HUES64 (cell line): ENCODE measurements around the gene PHETA1. TPM values are rescaled to one million over a fixed set of nuclear protein-coding genes. Genes with fewer than 3 reads are reported as not detected.

Experiments used
- H3K27ac ChIP-seq: 2 replicates; pipeline ENCODE4 v1.7.0; 2013; ENCODE audit warnings: low read depth, low read length, inconsistent platforms
- H3K27me3 ChIP-seq: 2 replicates; pipeline ENCODE4 v1.6.1; 2013; ENCODE audit warnings: mild to moderate bottlenecking, low read length; ENCODE audit not compliant: insufficient read depth
- H3K36me3 ChIP-seq: 2 replicates; pipeline ENCODE4 v1.6.1; 2013; ENCODE audit warnings: mild to moderate bottlenecking, low read length; ENCODE audit not compliant: insufficient read depth
- H3K4me1 ChIP-seq: 2 replicates; pipeline ENCODE4 v1.6.1; 2013; ENCODE audit warnings: mild to moderate bottlenecking, low read length, moderate library complexity; ENCODE audit not compliant: insufficient read depth
- H3K4me3 ChIP-seq: 2 replicates; pipeline ENCODE4 v1.5.1; 2013; ENCODE audit warnings: mild to moderate bottlenecking, low read length, moderate library complexity
- H3K9ac ChIP-seq: 2 replicates; pipeline ENCODE4 v1.6.1; 2013; ENCODE audit warnings: mild to moderate bottlenecking, low read depth, low read length
- H3K9me3 ChIP-seq: 2 replicates; pipeline ENCODE4 v1.6.1; 2013; ENCODE audit warnings: low read depth, low read length; ENCODE audit not compliant: insufficient read depth
- WGBS: fragments of 150-250, 120-280 bp; methylation state at CpG from one replicate; pipeline ENCODE4 v1.1.7; 2013; ENCODE audit warnings: missing lambda C conversion rate; 5-methylcytosine and 5-hydroxymethylcytosine counted together
- polyA plus RNA-seq, 2 experiments: library from polyadenylated mRNA; stranded (reverse); fragments of 50-300 nt; gene quantifications; one replicate each; pipeline ENCODE4 v1.2.3, GENCODE V29; 2013

Gene PHETA1
- 6.7 TPM for polyA plus RNA-seq (2013, experiment 1 of 2)
- polyA plus RNA-seq (2013, experiment 2 of 2): 9.0 TPM

- under 1% methylated on average over 72 of the region's 72 CpGs for WGBS
- no peak within 1 kb of the TSS for H3K27ac ChIP-seq
These were observed at the start of gene PHETA1 for GRCh38 chr12:111368788-111369495. Gene PHETA1, minus strand, starts transcription at chr12:111369095. Its CDS starts 5,668 bp downstream, at chr12:111363427.

GRCh38 chr12:111418594-111418880 is 49.6 kb upstream of the PHETA1 start:
- Histone ChIP-seq H3K36me3 (peaks cover 25% of the 10 kb centered on the region), H3K4me1 (peaks cover 12% of the 10 kb centered on the region; the same call in 1 of the 2 replicates), H3K9ac (no peak overlapping the region), H3K4me3 (no peak overlapping the region), H3K9me3 (no peaks in the 10 kb centered on the region), H3K27me3 (no peaks in the 10 kb centered on the region), H3K27ac (no peak overlapping the region)
- 97% methylated on average over 30 of the region's 30 CpGs for WGBS

More at GRCh38 chr12:111368788-111369495, at the start of gene PHETA1:
- H3K4me1 ChIP-seq: no peaks in the 10 kb centered on the region
- H3K4me3 ChIP-seq: peak within 1 kb of the TSS; percentile 90
- no peaks in the 10 kb centered on the region for H3K9me3 ChIP-seq
- peaks cover 14% of the 10 kb centered on the region for H3K27me3 ChIP-seq
- H3K9ac ChIP-seq: peak within 1 kb of the TSS; percentile 76
- no peaks in the 10 kb centered on the region for H3K36me3 ChIP-seq

- Histone ChIP-seq H3K4me3 (no peak overlapping the region), H3K9ac (no peak overlapping the region), H3K4me1 (peaks cover 17% of the 10 kb centered on the region; the same call in 1 of the 2 replicates), H3K27me3 (no peaks in the 10 kb centered on the region), H3K27ac (no peak overlapping the region), H3K36me3 (peaks cover 25% of the 10 kb centered on the region), H3K9me3 (no peaks in the 10 kb centered on the region)
- 96% methylated on average over 67 of the region's 67 CpGs for WGBS
These were observed 49.1 kb upstream of the PHETA1 start for GRCh38 chr12:111417784-111418593.

DNA sequence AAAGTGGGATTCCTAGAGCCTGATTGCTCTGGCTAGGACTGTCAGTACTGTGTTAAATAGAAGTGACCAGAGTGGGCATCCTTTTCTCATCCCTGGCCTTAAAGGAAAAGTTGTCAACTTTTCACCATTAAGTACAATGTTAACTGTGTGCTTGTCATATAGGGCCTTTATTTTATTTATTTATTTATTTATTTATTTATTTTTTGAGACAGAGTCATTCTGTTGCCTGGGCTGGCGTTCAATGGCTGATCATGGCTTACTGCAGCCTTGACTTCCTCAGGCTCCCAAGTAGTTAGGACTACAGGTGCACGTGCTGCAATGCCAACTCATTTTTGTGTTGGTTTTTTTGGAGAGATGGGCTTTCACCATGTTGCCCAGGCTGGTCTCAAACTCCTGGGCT is 48.4 kb upstream of the PHETA1 start:
- no peak overlapping the region for H3K4me3 ChIP-seq

GRCh38 chr12:111414711-111415252 is 45.9 kb upstream of the PHETA1 start:
- Histone ChIP-seq H3K9ac (no peak overlapping the region), H3K9me3 (no peaks in the 10 kb centered on the region), H3K27me3 (no peaks in the 10 kb centered on the region), H3K4me3 (no peak overlapping the region), H3K27ac (no peak overlapping the region), H3K4me1 (peaks cover 38% of the 10 kb centered on the region), H3K36me3 (peaks cover 11% of the 10 kb centered on the region)
- 94% methylated on average over 7 of the region's 7 CpGs for WGBS

More for the DNA sequence above, 48.4 kb upstream of the PHETA1 start:
- H3K27ac ChIP-seq: no peak overlapping the region
- peaks cover 23% of the 10 kb centered on the region for H3K4me1 ChIP-seq
- no peaks in the 10 kb centered on the region for H3K27me3 ChIP-seq
- 95% methylated on average over 2 of the region's 2 CpGs for WGBS
- H3K9me3 ChIP-seq: no peaks in the 10 kb centered on the region
- peaks cover 25% of the 10 kb centered on the region for H3K36me3 ChIP-seq
- no peak overlapping the region for H3K9ac ChIP-seq

DNA sequence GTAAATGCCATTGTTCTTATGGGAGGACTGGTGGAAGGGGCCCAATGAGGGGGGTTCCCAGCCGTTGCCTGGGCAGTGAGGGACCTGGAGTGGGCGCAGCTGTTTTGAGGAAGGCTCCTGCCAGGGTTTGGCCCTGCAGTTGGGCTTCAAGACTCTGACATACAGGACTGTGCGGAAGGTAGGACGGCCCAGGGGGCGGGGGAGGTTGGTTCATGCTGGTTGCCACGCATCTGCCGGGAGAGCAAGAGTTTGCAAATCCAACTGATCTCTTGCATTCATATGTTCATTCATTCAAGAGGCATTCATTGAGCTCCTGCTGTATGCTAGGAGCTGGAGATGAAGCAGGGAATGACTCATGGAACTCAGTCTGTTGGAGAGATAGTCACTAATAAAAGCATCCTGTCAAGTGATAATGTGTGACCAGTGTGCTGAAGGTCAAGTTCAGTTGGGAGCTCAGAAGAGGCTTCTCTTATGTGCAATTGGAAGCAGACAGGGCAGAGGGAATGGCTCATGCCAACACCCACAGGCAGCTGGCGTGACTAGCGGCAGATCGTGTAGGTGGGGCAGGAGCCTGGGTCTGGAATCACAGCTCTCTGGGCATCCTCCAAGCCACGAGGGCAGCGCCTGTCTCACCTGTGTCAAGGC is 44.7 kb upstream of the PHETA1 start:
- Histone ChIP-seq H3K27ac (peak overlapping the region; percentile 1; the same call in 1 of the 2 replicates), H3K27me3 (no peaks in the 10 kb centered on the region), H3K4me1 (peaks cover 42% of the 10 kb centered on the region), H3K4me3 (no peak overlapping the region), H3K9me3 (no peaks in the 10 kb centered on the region), H3K9ac (0 out of 2 replicates have a peak overlapping the region, but pooled peaks have one; percentile 5), H3K36me3 (no peaks in the 10 kb centered on the region; the same call in 1 of the 2 replicates)
- 65% methylated on average over 12 of the region's 12 CpGs for WGBS

- Histone ChIP-seq H3K9ac (no peak overlapping the region), H3K9me3 (no peaks in the 10 kb centered on the region), H3K27ac (peak overlapping the region; percentile 86; the same call in 1 of the 2 replicates), H3K27me3 (no peaks in the 10 kb centered on the region), H3K4me3 (no peak overlapping the region), H3K36me3 (no peaks in the 10 kb centered on the region; the same call in 1 of the 2 replicates), H3K4me1 (peaks cover 42% of the 10 kb centered on the region)
- WGBS: 79% methylated on average over 6 of the region's 6 CpGs
These were observed 44.0 kb upstream of the PHETA1 start for GRCh38 chr12:111412830-111413441.

GRCh38 chr12:111412007-111412829 is 43.3 kb upstream of the PHETA1 start:
- Histone ChIP-seq H3K27me3 (no peaks in the 10 kb centered on the region), H3K9ac (peak overlapping the region; percentile 46), H3K27ac (peak overlapping the region; percentile 86), H3K9me3 (no peaks in the 10 kb centered on the region), H3K4me1 (peaks cover 49% of the 10 kb centered on the region), H3K36me3 (no peaks in the 10 kb centered on the region), H3K4me3 (no peak overlapping the region)
- 35% methylated on average over 15 of the region's 15 CpGs for WGBS

DNA sequence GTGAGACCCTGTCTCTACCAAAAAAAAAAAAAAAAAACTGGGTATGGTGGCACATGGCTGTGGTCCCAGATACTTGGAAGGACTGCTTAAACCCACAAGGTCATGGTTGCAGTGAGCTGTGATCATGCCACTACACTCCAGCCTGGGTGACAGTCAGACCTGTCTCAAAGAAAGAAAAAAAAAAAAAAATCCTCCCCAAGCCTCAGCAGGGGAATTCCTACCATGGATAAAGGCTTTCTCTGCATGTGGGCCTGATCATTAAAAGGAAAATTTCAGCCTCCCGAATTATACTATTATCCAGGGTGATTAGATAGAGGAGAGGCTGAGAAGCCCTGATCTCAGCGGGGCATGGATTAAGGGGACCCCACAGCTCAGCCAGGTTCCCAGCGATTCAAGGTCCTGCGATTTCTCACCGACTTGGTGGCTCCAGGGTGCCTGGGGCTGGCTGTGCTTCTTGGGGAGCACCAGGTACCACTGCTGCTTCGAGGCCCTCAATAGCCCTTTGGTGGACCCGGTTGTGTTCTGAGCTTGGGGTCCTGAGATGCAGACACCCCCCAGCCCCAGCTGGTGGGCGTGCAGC is 42.4 kb upstream of the PHETA1 start:
- H3K4me3 ChIP-seq: no peak overlapping the region
- H3K27me3 ChIP-seq: no peaks in the 10 kb centered on the region
- H3K4me1 ChIP-seq: peaks cover 49% of the 10 kb centered on the region
- H3K36me3 ChIP-seq: no peaks in the 10 kb centered on the region
- H3K27ac ChIP-seq: peak overlapping the region; percentile 86; the same call in 1 of the 2 replicates
- no peaks in the 10 kb centered on the region for H3K9me3 ChIP-seq
- H3K9ac ChIP-seq: peak overlapping the region; percentile 46; the same call in 1 of the 2 replicates
- 70% methylated on average over 7 of the region's 8 CpGs for WGBS
